ENCODE measurements around the gene MYO1B. TPM values are rescaled to one million over a fixed set of nuclear protein-coding genes. Genes with fewer than 3 reads are reported as not detected.

The MYO1B gene
- polyA plus RNA-seq, 1 experiment = 87.2 TPM

- Histone ChIP-seq H3K4me3 (ENCODE audit: low read depth, low read length) (no peak overlapping the region), H3K36me3 (ENCODE audit: control insufficient read depth, insufficient read depth, low read length) (no peaks in the 10 kb centered on the region), H3K27me3 (ENCODE audit: control insufficient read depth, insufficient read depth, low read length) (no peaks in the 10 kb centered on the region)
- POLR2A ChIA-PET = no interaction called here
- CTCF ChIA-PET = interaction anchor here (1.1 kb wide), 1 partner anchor 15 kb away, joined by 5 read pairs; no protein-coding TSS in a partner anchor
- DNase-seq (ENCODE audit: low read depth) = no peak
- TF ChIP-seq, protein P1, sequence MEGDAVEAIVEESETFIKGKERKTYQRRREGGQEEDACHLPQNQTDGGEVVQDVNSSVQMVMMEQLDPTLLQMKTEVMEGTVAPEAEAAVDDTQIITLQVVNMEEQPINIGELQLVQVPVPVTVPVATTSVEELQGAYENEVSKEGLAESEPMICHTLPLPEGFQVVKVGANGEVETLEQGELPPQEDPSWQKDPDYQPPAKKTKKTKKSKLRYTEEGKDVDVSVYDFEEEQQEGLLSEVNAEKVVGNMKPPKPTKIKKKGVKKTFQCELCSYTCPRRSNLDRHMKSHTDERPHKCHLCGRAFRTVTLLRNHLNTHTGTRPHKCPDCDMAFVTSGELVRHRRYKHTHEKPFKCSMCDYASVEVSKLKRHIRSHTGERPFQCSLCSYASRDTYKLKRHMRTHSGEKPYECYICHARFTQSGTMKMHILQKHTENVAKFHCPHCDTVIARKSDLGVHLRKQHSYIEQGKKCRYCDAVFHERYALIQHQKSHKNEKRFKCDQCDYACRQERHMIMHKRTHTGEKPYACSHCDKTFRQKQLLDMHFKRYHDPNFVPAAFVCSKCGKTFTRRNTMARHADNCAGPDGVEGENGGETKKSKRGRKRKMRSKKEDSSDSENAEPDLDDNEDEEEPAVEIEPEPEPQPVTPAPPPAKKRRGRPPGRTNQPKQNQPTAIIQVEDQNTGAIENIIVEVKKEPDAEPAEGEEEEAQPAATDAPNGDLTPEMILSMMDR (IDR thresholded peaks at IDR 0.05; ENCODE audit: insufficient read depth, low read depth, low read length) = no peak
Measured at GRCh38 chr2:191315365-191315752, 70.2 kb downstream of the MYO1B start.

DNA sequence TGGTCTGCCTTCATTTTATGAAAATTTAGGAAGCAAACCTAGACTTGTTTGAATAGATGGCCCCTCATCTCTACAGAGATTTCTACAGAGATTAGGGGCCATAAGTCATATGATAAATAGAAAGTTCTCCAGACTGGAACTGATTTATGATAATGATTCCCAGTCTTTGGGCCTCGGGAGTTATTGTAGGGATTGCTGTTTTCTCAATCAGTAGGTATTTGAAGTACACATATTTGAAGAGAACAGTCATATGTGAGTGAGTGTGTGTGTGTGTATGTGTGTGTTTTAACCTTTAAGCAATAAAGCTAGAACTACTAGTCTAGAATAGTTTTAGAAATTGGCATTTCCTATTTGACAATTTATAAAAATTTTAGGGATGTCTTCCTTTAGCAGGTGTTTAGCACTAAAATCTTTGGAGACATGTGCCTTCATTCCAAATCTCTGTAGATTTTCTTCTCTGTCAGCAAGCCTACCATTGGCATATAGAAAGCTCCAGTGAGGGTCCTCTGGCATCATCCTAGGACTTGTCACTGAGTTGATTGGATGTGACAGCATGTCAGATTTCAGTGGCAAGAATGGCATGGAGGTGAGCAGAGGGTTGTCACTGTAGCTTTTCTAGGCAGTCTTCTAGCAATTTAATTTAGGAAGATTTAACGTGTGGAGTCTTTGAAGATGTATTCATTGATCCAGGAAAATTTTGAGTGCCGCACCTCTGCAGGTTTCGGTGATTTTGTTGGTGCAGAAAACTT is 71.2 kb downstream of the MYO1B start:
- ChIA-PET POLR2A (no interaction called here), CTCF (interaction anchor here (0.6 to 1.4 kb wide), 2 partner anchors 12 to 17 kb away, joined by 3 read pairs; no protein-coding TSS in a partner anchor)
- Histone ChIP-seq H3K4me3 (ENCODE audit: low read depth, low read length) (no peak overlapping the region), H3K36me3 (ENCODE audit: control insufficient read depth, insufficient read depth, low read length) (no peaks in the 10 kb centered on the region), H3K27me3 (ENCODE audit: control insufficient read depth, insufficient read depth, low read length) (no peaks in the 10 kb centered on the region)
- TF ChIP-seq, protein P1 (IDR thresholded peaks at IDR 0.05; ENCODE audit: insufficient read depth, low read depth, low read length) = no peak
- no peak for DNase-seq (ENCODE audit: low read depth)

- CTCF ChIA-PET = interaction anchor here (0.9 to 1.7 kb wide), 10 partner anchors 14 to 268 kb away, joined by 3 to 5 read pairs (median 3); no protein-coding TSS in a partner anchor
Measured at GRCh38 chr2:191318037-191318728, 73.0 kb downstream of the MYO1B start.

GRCh38 chr2:191318729-191319078 is 73.5 kb downstream of the MYO1B start:
- TF ChIP-seq, protein P1 (IDR thresholded peaks at IDR 0.05; ENCODE audit: insufficient read depth, low read depth, low read length) = no peak
- no peak for DNase-seq (ENCODE audit: low read depth)
- no peaks in the 10 kb centered on the region for H3K27me3 ChIP-seq (ENCODE audit: control insufficient read depth, insufficient read depth, low read length)
- H3K36me3 ChIP-seq (ENCODE audit: control insufficient read depth, insufficient read depth, low read length) = no peaks in the 10 kb centered on the region
- CTCF ChIA-PET = interaction anchor here (0.9 to 1.7 kb wide), 7 partner anchors 13 to 269 kb away, joined by 3 to 5 read pairs (median 3); no protein-coding TSS in a partner anchor
- H3K4me3 ChIP-seq (ENCODE audit: low read depth, low read length) = no peak overlapping the region
- POLR2A ChIA-PET = interaction anchor here (0.7 kb wide), 1 partner anchor 13 kb away, joined by 3 read pairs; no protein-coding TSS in a partner anchor

More at GRCh38 chr2:191318037-191318728, 73.0 kb downstream of the MYO1B start:
- POLR2A ChIA-PET = interaction anchor here (0.7 kb wide), 1 partner anchor 14 kb away, joined by 3 read pairs; no protein-coding TSS in a partner anchor
- no peaks in the 10 kb centered on the region for H3K36me3 ChIP-seq (ENCODE audit: control insufficient read depth, insufficient read depth, low read length)
- H3K27me3 ChIP-seq (ENCODE audit: control insufficient read depth, insufficient read depth, low read length) = no peaks in the 10 kb centered on the region
- no peak overlapping the region for H3K4me3 ChIP-seq (ENCODE audit: low read depth, low read length)
- TF ChIP-seq, protein P1 (IDR thresholded peaks at IDR 0.05; ENCODE audit: insufficient read depth, low read depth, low read length) = no peak
- no peak for DNase-seq (ENCODE audit: low read depth)

- POLR2A ChIA-PET = interaction anchor here (0.7 kb wide), 1 partner anchor 13 kb away, joined by 3 read pairs; no protein-coding TSS in a partner anchor
- Histone ChIP-seq H3K36me3 (ENCODE audit: control insufficient read depth, insufficient read depth, low read length) (no peaks in the 10 kb centered on the region), H3K27me3 (ENCODE audit: control insufficient read depth, insufficient read depth, low read length) (no peaks in the 10 kb centered on the region), H3K4me3 (ENCODE audit: low read depth, low read length) (no peak overlapping the region)
- DNase-seq (ENCODE audit: low read depth) = no peak
- TF ChIP-seq, protein P1 (IDR thresholded peaks at IDR 0.05; ENCODE audit: insufficient read depth, low read depth, low read length) = no peak
- CTCF ChIA-PET = interaction anchor here (1.0 to 1.7 kb wide), 5 partner anchors 19 to 269 kb away, joined by 3 to 5 read pairs (median 4); no protein-coding TSS in a partner anchor
Measured at GRCh38 chr2:191319186-191319585, 74.0 kb downstream of the MYO1B start.

Data from BJ (cell line).